Middle frontal gyrus (tissue), 1 donor: ENCODE data around the gene SGSM2.

Experiments used
- DNase-seq: peaks from one replicate; pipeline ENCODE4 v3.0.0-alpha.2; 2015; ENCODE audit warnings: low spot score; ENCODE audit errors: extremely low spot score

The SGSM2 gene

DNA sequence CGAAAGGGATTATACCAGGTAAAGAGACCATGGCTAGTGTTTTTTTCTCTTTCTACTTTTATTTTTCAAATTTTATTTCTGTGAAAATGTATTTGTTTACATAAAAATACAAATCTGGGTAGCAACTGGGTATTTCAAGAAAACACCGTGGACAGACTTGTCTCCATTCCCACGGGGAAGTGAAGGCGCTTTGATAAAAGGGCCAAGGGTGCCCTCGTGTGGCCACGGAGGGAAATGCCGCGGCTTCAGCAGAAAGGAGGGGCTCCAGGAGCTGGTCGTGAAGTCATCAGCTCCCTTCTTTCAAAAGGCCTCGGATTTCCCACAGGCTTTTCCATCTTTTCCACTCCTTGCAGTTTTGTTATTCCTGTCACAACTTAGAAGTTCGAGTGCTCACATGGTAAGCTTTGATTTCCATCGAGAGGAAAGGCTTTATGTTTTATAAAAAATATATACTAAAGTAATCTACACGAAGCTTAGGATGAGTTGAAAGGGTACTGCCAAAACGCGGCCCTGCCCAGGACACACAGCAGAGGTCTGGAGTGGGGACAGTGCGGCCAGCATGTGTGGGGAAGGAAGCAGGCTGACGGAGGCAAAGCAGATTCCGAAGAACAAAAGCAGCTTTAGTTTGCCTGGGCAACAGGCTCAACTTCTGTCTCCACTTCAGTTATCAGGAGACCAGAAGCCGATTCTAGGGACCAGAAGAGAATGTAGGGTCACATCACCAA lies 78.9 kb downstream of the SGSM2 start:
- DNase-seq = peak; percentile 85

DNA sequence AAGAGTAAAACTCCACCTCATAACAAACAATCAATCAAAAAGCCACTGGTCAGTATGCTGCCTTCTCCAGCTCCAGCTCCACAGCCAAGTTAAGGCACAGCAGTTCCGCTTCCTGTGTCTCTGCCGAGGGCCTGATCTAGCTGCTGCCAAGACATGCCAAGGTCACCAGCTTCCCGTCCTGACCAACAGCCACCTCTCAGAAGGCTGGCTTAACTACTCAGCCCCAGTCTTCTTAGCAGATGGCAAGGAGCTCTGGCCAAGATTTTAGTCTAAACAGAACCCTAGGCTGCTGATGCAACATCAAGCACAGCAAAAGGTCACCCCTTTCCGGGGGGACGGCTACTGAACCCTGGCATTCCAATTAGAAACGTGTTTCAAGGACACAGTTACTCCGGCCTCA lies 81.3 kb downstream of the SGSM2 start:
- DNase-seq = no peak

GRCh38 chr17:2419486-2419885 lies 82.2 kb downstream of the SGSM2 start:
- no peak for DNase-seq

DNA sequence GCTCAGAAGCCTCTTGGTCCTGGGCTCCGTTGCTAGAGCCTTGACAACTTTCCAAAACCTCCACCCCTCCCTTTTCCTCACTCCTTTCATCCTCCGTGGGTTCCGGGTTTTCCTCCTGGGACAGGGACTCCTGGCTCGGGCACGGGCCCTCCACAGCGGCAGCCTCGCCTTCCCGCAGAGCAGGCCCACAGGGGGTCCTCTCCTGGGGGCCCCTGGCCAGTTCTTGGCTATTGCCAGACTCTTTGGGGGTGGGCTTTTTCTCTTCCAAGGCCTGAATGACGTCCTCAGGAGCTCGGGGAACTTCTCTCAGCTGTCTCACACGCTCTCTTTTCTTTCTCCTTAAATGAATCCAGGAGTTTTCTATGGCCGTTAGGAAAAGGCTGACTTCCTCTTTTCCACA lies 82.9 kb downstream of the SGSM2 start:
- DNase-seq = no peak

GRCh38 chr17:2421315-2422147 lies 84.2 kb downstream of the SGSM2 start:
- DNase-seq = no peak

- no peak for DNase-seq
Observed at GRCh38 chr17:2423271-2423670, 86.0 kb downstream of the SGSM2 start.

- no peak for DNase-seq
Observed at GRCh38 chr17:2427215-2427614, 89.9 kb downstream of the SGSM2 start.

GRCh38 chr17:2427910-2428309 lies 90.6 kb downstream of the SGSM2 start:
- no peak for DNase-seq
